GM21528 (cell line): ENCODE measurements around the gene ALMS1.
"Not testable (repeated sequence)": the region's sequence is repeated elsewhere in the genome, so short reads cannot be mapped to it uniquely, and the experiment has no call there.

Experiments used
- ATAC-seq: cut with Tn5 transposase; IDR thresholded peaks from one replicate; pipeline ENCODE4 v1.9.1; 2021; ENCODE audit warnings: mild to moderate bottlenecking, moderate library complexity; ENCODE audit not compliant: unreplicated experiment, low FRiP score

Gene ALMS1

DNA sequence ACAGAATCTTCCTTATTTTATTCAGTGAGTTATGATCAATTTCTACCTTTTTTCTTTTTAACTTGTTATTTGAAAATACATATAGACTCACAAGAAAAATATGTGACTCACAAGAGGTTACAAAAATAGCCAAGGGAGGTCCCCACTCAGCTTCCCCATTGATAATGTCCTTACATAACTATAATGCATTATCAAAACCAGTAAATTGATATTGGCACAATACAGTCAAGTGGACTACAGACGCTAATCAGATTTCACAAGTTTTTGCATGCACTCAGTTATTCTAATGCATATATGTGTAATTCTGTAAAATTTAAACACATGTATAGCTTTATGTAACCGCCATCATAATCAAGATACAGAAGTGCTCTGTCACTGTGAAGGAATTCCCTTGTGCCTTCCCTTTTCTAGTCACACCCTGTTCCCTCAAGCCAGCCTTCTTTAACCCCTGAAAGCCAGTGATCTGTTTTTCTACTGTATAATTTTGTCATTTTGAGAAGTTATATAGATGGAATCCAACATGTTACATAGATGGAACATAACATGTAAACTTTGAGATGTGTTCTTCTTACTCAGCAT lies 118.4 kb downstream of the ALMS1 start:
- no peak for ATAC-seq

- not testable (repeated sequence) for ATAC-seq
Observed at GRCh38 chr2:73504850-73505249, 119.2 kb downstream of the ALMS1 start.

GRCh38 chr2:73510470-73510869 lies 124.8 kb downstream of the ALMS1 start:
- not testable (repeated sequence) for ATAC-seq

GRCh38 chr2:73516033-73516432 lies 130.4 kb downstream of the ALMS1 start:
- no peak for ATAC-seq

- ATAC-seq = no peak
Observed at GRCh38 chr2:73528688-73529087, 143.1 kb downstream of the ALMS1 start.

- ATAC-seq = not testable (repeated sequence)
Observed at GRCh38 chr2:73530773-73531172, 145.1 kb downstream of the ALMS1 start.

- no peak for ATAC-seq
Observed at GRCh38 chr2:73532381-73532780, 146.7 kb downstream of the ALMS1 start.

- ATAC-seq = no peak
Observed at GRCh38 chr2:73536133-73536840, 150.7 kb downstream of the ALMS1 start.

- not testable (repeated sequence) for ATAC-seq
Observed at GRCh38 chr2:73560875-73561274, 175.2 kb downstream of the ALMS1 start.

DNA sequence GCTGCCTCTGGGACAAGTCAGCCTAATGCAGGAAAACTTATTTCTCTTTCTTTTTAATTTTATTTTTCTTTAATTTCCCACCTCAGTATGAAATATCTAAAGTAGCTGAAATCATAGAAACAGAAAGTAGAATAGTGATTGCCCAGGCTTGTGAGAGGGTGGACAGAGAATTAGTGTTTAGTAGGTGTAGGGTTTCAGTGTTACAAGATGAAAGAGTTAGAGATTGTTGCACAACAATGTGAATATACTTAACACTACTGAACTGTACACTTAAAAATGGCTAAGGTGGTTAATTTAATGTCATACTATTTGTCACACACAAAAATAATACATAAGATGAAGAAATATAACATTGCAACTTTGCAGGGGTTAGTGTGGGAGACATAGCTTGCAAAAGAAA lies 175.8 kb downstream of the ALMS1 start:
- no peak for ATAC-seq

- ATAC-seq = no peak
Observed at GRCh38 chr2:73564986-73565385, 179.3 kb downstream of the ALMS1 start.

DNA sequence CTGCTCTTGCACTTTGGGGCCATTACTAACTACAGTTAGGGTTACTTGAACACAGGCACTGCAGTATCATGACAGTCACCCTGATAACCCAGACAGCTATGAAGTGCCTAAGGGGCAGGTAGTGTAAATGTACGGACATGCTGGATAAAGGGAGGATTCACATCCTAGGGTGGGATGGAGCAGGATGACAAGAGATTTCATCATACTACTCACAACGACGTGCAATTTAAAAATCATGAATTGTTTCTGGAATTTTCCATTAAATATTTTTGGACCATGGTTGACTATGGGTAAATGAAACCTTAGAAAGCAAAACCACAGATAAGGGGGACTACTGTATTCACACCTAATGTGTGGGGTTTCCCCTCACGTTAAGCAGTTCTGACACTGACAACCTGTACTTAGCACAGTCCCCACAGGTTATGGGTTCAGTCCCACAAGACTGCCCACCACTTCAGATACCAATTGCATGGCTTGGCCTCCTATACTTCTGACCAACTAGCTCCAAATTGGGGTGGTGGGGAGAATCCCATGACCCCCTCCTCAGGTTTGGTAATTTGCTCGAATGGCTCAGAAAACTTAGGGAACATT lies 180.7 kb downstream of the ALMS1 start:
- no peak for ATAC-seq

DNA sequence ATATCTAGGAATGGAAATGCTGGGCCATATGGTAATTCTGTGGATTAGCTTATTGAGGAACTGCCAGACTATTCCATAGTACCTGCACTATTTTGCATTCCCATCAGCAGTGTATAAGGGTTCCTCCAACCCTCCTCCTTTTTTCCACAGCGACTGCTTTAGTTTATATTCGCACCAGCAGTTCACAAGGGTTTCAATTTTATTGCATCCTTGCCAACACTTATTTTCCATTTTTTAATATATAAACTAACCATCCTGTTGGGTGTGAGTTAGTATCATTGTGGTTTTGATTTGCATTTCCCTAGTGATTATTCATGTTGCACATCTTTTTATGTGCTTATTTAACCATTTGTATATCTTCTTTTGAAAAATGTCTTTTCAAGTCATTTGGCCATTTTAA lies 189.6 kb downstream of the ALMS1 start:
- no peak for ATAC-seq

DNA sequence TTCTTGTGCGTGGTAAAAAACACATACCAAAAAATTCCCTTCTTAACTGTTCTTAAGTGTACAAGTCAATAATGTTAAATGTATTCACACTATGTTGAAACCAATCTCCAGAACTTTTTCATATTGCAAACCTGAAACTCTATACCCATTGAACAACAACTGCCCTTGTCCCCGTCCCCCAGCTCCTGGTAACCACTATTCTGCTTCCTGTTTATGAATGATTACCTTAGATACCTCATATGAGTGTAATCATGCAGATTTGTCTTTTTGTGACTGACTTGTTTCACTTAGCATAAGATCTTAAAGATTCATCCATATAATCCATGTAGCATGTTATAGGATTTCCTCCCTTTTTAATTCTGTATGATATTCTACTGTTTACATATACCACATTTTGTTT lies 196.7 kb downstream of the ALMS1 start:
- ATAC-seq = no peak

DNA sequence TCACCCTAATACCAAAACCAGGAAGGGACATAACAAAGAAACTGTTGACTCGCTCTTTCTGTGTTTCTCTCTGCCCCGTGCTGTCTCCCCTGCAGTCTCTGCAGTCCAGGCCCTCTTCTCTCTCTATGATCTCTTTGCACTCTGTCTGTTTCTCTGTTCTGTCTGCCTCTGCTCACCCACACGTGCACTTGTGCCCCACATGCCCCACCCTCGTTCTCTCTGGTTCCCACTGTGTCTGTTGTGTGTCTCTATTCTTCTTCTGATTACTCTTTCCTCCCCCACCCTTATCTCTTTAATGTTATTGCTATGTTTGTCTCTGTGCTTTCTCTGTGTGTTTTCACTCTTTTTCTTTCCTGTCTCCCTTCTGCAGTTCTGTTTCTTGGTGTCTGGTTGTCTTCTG lies 202.5 kb downstream of the ALMS1 start:
- no peak for ATAC-seq

DNA sequence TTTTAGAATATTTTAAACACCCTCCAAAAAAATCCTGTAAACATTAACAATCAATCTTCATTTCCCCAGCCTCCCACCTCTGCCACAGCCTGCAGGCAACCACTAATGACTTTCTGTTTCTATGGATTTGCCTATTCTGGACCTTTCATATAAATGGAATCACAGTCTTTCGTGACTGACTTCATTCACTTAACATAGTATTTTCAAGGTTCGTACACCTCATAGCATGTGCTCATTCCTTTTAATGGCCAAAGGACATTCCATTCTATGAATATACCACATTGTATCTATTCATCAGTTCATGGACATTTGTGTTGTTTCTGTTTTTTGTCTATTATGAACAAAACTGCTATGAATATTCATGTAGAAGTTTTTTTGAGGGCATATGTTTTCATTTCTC lies 208.0 kb downstream of the ALMS1 start:
- ATAC-seq = no peak

DNA sequence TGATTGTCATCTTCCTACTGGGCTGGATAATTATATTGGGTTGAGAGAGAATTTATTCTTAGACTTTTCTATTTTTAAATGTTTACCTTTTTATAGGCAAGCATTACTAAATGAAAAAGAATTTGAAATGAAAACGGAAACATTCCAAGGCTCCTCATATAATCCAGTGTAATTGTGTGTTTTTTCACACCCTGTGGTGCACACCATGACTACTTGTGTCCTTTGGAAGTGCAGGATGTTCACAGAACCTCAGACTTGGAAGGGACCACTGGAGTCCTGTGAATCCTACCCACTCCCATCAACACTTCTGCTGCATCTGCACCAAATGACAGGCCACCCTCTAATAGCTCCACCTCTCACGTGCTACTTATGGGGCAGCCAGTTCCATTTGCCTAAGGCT lies 208.6 kb downstream of the ALMS1 start:
- ATAC-seq = no peak

DNA sequence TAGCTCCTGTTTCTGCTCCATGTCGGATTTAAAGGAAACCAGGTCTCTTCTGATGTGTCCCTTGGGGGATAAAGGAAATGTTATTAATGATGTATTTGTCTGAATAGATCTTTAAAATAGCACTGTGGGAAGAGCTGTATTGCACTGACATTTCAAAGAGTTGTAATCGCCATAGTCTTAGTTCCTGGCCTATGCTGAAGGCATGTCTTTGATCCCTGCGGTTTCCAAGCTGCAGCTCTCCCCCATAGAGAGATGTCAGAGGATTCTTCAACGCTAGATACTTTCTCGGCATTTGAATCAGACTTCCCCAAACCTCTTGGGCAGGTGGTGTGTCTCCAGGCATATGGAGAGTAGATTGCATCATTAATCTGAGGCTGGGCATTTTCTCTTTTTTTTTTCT lies 216.1 kb downstream of the ALMS1 start:
- no peak for ATAC-seq

DNA sequence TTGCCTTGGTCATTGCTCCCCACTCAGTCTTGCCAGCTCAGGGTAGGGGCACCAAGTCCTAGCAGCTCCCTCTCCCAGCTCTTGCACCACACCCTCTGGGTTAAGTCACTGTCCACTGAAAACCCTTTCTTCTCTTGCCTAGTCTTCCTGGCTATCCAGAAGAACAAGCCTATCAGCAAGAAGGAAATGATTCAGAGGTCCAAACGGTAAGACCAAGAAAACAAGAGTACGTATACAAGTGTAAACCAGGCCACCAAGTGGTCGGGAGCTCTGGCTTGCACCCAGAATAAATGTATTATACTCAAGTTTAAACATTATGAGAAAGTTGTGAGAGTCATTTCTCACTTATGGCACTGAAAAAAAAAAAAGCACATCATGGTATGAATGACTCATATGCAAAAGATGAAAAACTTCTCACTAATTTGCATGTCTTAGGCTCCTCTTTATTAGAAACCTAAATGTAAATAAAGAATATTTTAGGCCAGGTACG lies 217.5 kb downstream of the ALMS1 start:
- peak; percentile 56 for ATAC-seq

- not testable (repeated sequence) for ATAC-seq
Observed at GRCh38 chr2:73604589-73604988, 219.0 kb downstream of the ALMS1 start.

GRCh38 chr2:73610111-73610510 lies 224.5 kb downstream of the ALMS1 start:
- no peak for ATAC-seq

- ATAC-seq = no peak
Observed at GRCh38 chr2:73611193-73611592, 225.6 kb downstream of the ALMS1 start.
